GM12872 (cell line): ENCODE data around the gene ZNF638.
A peak's percentile ranks its signal among the peaks of the same experiment; 100 is the strongest.

Experiments
- CTCF ChIP-seq: IDR thresholded peaks from 3 replicates; pipeline ENCODE4 v1.5.1; 2011; ENCODE audit warnings: low read depth, mild to moderate bottlenecking, low read length, moderate library complexity; ENCODE audit not compliant: insufficient read depth

ZNF638 gene

DNA sequence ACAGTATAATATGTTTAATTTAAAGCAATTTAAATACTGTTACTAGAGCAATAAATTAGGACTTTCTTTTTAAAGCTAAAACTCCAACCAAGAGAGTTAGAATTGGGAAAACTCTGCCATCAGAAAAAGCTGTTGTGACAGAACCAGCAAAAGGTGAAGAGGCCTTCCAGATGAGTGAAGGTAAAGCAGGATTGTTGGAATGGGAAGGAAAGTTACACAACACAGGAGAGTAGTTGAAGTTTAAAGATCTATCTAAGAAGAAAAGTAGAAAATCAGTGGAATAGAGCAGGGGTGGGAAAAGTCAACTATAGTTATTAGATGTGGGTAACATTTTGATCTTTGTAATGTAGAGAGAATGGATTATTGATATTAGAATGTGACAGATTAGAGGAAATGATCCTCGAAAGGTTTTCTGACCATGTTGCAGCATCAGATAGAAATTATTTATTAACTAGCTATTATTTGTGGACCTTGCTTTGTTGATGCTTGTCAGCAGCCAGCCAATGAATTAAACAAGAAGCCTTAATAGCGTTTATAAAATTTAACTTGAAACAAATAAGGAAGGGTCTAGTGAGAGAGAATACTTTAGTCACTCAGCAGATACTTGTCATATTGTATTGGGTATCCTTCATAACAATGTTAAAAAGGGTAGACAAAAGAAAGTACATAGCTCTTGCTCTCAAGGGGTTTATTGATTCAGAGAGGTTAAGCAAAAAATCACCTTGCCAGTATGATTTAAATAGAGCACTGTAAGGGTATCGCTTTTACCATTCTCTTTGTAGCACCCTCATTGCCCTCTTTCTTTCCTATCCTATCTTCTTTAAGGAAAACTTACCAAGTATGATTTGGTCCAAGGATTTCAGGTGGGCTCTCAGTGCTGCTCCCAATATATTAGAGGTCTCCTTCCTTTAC is 97.1 kb downstream of the ZNF638 start:
- TF ChIP-seq CTCF = no peak

GRCh38 chr2:71446505-71446904 is 114.9 kb downstream of the ZNF638 start:
- no peak for TF ChIP-seq CTCF

- no peak for TF ChIP-seq CTCF
Observed at GRCh38 chr2:71449343-71449742, 117.8 kb downstream of the ZNF638 start.

DNA sequence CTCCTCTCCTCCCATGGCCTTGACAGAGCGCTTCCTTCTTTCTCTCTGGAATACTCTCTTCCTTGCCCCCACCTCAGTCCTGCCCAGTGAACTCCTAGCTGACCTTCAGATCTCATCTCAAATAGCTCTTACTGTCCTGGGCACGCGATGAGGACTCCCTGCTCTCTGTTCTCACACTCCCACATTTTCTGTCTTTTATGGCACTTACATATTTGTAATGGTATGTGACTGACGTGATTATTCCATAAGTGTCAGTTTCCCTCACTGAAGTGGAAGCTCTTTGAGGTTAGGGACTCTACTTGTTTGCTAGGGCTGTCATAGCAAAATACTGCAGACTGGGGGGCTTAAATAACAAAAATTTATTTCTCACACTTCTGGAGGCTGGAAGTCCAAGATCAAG is 120.1 kb downstream of the ZNF638 start:
- TF ChIP-seq CTCF = no peak

- TF ChIP-seq CTCF = peak; percentile 18; the same call in 1 of the 3 replicates
Observed at GRCh38 chr2:71452565-71452964, 121.0 kb downstream of the ZNF638 start.

DNA sequence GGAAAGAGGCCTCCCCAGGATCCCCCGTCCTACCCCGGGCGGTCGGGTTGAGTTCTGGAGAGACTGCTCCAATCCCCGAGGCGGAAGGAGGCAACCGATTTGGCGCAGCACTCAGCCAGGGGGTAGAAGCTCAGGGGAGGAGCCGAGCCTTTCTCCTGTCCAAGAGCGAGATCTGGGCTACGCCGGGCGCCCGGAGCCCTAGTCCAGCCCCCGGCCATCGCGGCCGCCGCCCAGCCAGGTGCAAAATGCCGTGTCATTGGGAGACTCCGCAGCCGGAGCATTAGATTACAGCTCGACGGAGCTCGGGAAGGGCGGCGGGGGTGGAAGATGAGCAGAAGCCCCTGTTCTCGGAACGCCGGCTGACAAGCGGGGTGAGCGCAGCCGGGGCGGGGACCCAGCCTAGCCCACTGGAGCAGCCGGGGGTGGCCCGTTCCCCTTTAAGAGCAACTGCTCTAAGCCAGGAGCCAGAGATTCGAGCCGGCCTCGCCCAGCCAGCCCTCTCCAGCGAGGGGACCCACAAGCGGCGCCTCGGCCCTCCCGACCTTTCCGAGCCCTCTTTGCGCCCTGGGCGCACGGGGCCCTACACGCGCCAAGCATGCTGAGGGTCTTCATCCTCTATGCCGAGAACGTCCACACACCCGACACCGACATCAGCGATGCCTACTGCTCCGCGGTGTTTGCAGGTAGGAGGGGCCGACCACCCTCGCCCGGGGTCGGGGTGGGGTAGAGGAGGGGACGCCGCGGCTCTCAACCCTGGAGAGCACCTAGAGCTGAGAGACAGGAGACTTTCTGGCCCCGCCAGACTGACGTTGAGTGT is 122.0 kb downstream of the ZNF638 start, which contains the start of gene DYSF:
DYSF (plus strand) TSS at position 158 of the 817 bp plus-strand sequence.
- no peak for TF ChIP-seq CTCF
